Neural crest cell (in vitro differentiated cells): ENCODE results near the gene INO80. TPM values are rescaled to one million over a fixed set of nuclear protein-coding genes. Genes with fewer than 3 reads are reported as not detected.

Source experiments
- DNase-seq: peaks from one replicate; pipeline ENCODE4 v3.0.0; 2021; ENCODE audit warnings: low read depth, mixed read lengths, low spot score
- H3K27ac Mint-ChIP-seq: one replicate; pipeline ENCODE4 v1.8.0; 2021; ENCODE audit warnings: mild to moderate bottlenecking, mixed read lengths; ENCODE audit not compliant: unreplicated experiment
- H3K27me3 Mint-ChIP-seq: 2 replicates; pipeline ENCODE4 v1.8.0; 2021; ENCODE audit warnings: low read depth, mild to moderate bottlenecking, mixed read lengths
- H3K36me3 Mint-ChIP-seq: 2 replicates; pipeline ENCODE4 v1.8.0; 2021; ENCODE audit warnings: low read depth, mild to moderate bottlenecking, mixed read lengths
- H3K4me1 Mint-ChIP-seq: 2 replicates; pipeline ENCODE4 v1.8.0; 2021; ENCODE audit warnings: mixed read lengths
- H3K4me3 Mint-ChIP-seq: one replicate; pipeline ENCODE4 v1.8.0; 2021; ENCODE audit warnings: mild to moderate bottlenecking, mixed read lengths
- H3K9me3 Mint-ChIP-seq: 2 replicates; pipeline ENCODE4 v1.8.0; 2021; ENCODE audit warnings: mixed read lengths
- total RNA-seq: library from RNA; stranded (reverse); gene quantifications from 2 replicates; pipeline ENCODE4 v1.2.1, GENCODE V29; 2021
- TF ChIP-seq, protein P1 (sequence below): fragments of 200-600 bp; sonication (generic); conservative IDR thresholded peaks from 2 replicates; pipeline ENCODE4 v1.5.0; 2021; ENCODE audit warnings: antibody characterized with exemption, mild to moderate bottlenecking

Gene INO80
- total RNA-seq, 1 donor from 2014 or later: 18.5 TPM

DNA sequence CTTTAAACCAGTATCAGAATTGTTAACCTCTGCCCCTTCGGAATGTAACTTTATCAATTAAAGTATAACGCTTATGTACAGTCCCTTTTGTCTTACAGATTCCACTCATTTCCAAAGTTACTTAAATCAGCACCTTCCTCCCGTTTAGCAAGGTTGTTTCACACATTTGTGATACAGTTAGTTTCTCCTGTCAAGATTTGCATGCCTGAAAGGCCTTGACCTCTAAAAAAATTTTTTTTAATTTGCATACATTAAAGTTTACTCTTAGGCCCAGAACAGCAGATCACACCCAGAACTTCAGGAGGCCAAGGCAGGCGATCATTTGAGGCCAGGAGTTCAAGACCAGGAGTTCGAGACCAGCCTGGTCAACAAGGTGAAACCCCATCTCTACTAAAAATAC, 9.1 kb downstream of the INO80 start:
- Mint-ChIP-seq H3K27ac (no peak overlapping the region), H3K4me1 (no peaks in the 10 kb centered on the region), H3K9me3 (no peaks in the 10 kb centered on the region), H3K36me3 (peaks cover 8% of the 10 kb centered on the region), H3K4me3 (no peak overlapping the region), H3K27me3 (no peaks in the 10 kb centered on the region)
- TF ChIP-seq, protein P1, sequence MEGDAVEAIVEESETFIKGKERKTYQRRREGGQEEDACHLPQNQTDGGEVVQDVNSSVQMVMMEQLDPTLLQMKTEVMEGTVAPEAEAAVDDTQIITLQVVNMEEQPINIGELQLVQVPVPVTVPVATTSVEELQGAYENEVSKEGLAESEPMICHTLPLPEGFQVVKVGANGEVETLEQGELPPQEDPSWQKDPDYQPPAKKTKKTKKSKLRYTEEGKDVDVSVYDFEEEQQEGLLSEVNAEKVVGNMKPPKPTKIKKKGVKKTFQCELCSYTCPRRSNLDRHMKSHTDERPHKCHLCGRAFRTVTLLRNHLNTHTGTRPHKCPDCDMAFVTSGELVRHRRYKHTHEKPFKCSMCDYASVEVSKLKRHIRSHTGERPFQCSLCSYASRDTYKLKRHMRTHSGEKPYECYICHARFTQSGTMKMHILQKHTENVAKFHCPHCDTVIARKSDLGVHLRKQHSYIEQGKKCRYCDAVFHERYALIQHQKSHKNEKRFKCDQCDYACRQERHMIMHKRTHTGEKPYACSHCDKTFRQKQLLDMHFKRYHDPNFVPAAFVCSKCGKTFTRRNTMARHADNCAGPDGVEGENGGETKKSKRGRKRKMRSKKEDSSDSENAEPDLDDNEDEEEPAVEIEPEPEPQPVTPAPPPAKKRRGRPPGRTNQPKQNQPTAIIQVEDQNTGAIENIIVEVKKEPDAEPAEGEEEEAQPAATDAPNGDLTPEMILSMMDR: no peak
- no peak for DNase-seq

DNA sequence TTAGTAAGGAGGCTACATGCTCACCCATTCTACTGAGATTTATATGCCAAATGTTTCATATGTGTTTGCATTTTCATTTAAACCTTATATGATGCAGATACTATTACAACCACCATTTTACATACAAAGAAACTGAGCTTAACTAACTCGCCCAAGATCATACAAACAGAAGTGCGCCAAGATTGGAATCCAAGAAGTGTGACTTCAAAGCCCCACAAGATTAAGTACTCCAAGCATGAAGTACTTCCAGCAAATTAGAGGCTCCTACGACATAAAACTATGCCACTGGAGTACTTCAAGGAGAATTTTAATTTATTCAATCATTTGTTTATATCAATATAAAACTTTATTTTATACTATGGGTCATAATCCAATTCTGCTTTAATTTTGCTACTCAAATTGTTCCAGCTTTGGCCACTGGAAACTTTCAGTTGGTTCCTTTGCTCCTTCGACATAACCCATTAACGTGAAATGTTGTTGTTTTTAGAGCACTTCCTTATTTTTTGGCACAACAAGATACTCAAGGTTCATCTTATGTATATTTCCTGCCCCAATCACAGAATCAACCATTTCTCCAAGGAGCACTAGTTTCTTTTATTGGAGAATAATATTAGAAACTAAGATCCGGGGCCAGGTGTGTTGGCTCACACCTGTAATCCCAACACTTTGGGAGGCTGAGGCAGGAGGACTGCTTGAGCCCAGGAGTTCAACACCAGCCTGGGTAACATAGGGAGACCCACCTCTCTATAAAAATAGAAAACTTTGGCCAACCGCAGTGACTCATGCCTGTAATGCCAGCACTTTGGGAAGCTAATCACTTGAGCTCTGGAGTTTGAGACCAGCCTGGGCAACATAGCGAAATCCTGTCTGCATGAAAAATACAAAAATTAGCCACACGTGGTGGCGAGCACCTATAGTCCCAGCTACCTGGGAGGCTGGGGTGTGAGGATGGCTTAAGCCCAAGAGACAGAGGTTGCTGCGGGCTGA, 10.4 kb downstream of the INO80 start:
- Mint-ChIP-seq H3K27me3 (no peaks in the 10 kb centered on the region), H3K9me3 (peaks cover 3% of the 10 kb centered on the region), H3K4me3 (no peak overlapping the region), H3K36me3 (peaks cover 13% of the 10 kb centered on the region), H3K4me1 (peaks cover 4% of the 10 kb centered on the region), H3K27ac (no peak overlapping the region)
- TF ChIP-seq, protein P1: no peak
- no peak for DNase-seq

DNA sequence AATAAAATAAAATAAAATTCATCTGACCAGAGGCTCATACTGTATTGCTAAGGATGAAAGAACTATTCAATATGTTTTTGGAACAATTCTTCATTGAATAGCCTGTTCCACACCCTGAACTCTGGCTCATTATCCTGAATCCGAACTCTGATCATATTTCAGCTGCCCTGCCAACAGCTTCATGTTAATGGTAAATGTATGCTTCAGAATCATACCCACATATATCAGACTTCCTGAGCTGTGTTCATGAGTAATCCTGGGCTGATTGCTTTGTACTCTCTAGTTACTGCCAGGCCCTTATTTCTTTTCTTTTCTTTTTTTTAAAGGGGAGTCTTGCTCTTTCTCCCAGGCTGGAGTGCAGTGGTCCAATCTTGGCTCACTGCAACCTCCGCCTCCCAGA, 11.8 kb downstream of the INO80 start:
- no peak for DNase-seq
- H3K27ac Mint-ChIP-seq: no peak overlapping the region
- peaks cover 4% of the 10 kb centered on the region for H3K4me1 Mint-ChIP-seq
- TF ChIP-seq, protein P1: no peak
- no peak overlapping the region for H3K4me3 Mint-ChIP-seq
- H3K9me3 Mint-ChIP-seq: peaks cover 3% of the 10 kb centered on the region
- H3K36me3 Mint-ChIP-seq: peaks cover 13% of the 10 kb centered on the region
- no peaks in the 10 kb centered on the region for H3K27me3 Mint-ChIP-seq

DNA sequence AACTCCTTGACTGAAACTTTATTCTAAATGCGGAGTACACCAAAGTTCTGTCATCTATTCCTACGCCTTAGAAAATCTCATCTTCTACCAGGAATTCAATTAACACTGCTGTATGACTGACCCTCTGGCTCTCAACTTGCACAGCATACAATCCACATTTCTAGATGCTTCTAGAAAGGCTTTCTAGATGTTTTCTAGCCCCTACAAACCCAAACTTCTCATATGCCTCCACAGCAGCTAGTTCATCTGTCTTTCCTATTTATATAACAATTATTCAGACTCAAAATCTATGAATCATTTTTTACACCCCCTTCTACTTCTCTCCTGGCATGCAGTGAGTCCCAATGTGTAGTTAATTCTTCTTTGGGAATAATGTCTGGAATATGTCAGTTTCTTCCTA, 13.2 kb downstream of the INO80 start:
- TF ChIP-seq, protein P1: no peak
- no peaks in the 10 kb centered on the region for H3K27me3 Mint-ChIP-seq
- H3K27ac Mint-ChIP-seq: no peak overlapping the region
- peaks cover 5% of the 10 kb centered on the region for H3K36me3 Mint-ChIP-seq
- H3K4me1 Mint-ChIP-seq: peaks cover 4% of the 10 kb centered on the region
- peaks cover 3% of the 10 kb centered on the region for H3K9me3 Mint-ChIP-seq
- no peak overlapping the region for H3K4me3 Mint-ChIP-seq
- no peak for DNase-seq

DNA sequence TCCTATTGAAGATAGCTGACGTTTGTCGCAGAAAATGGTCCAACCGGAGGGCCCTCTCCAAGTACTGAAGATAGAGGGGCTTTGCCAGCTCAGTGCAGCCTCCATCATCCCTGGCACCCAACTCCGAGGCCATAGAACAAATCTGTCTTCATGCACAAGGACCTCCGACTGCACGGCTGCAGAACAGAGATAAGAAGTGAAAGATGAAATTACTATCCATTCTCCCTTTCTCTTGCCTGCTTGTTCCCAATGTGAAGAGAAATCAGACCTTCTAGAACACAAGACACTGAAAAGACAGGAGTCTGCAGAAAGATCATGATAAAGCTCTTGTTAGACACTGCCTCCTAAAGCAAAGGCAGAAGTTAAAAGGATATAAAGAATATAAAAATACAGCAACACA, 19.9 kb downstream of the INO80 start:
- peaks cover 1% of the 10 kb centered on the region for H3K9me3 Mint-ChIP-seq
- peaks cover 3% of the 10 kb centered on the region for H3K4me1 Mint-ChIP-seq
- no peak for DNase-seq
- H3K27me3 Mint-ChIP-seq: no peaks in the 10 kb centered on the region
- H3K27ac Mint-ChIP-seq: no peak overlapping the region
- TF ChIP-seq, protein P1: no peak
- H3K36me3 Mint-ChIP-seq: peaks cover 5% of the 10 kb centered on the region
- H3K4me3 Mint-ChIP-seq: no peak overlapping the region
